HG03139 (cell line): ENCODE measurements around the gene RAPGEF6.
"Not testable (repeated sequence)": the region's sequence is repeated elsewhere in the genome, so short reads cannot be mapped to it uniquely, and the experiment has no call there.

Experiments
- ATAC-seq: cut with Tn5 transposase; IDR thresholded peaks from one replicate; pipeline ENCODE4 v1.9.1; 2021; ENCODE audit not compliant: unreplicated experiment

RAPGEF6 gene

GRCh38 chr5:131509801-131510200 is 125.2 kb downstream of the RAPGEF6 start:
- ATAC-seq: no peak

- ATAC-seq: no peak
Observed at GRCh38 chr5:131505237-131505908, 129.7 kb downstream of the RAPGEF6 start.

GRCh38 chr5:131496400-131496713 is 138.7 kb downstream of the RAPGEF6 start:
- peak; percentile 93 for ATAC-seq

- peak; percentile 25 for ATAC-seq
Observed at GRCh38 chr5:131495536-131496399, 139.3 kb downstream of the RAPGEF6 start.

GRCh38 chr5:131491749-131492148 is 143.3 kb downstream of the RAPGEF6 start:
- ATAC-seq: no peak

GRCh38 chr5:131488463-131488862 is 146.6 kb downstream of the RAPGEF6 start:
- ATAC-seq: peak; percentile 94

- not testable (repeated sequence) for ATAC-seq
Observed at GRCh38 chr5:131487371-131487770, 147.7 kb downstream of the RAPGEF6 start.

GRCh38 chr5:131482617-131483016 is 152.4 kb downstream of the RAPGEF6 start:
- ATAC-seq: no peak

GRCh38 chr5:131481569-131481968 is 153.5 kb downstream of the RAPGEF6 start:
- ATAC-seq: no peak

- ATAC-seq: no peak
Observed at GRCh38 chr5:131475541-131475941, 159.5 kb downstream of the RAPGEF6 start.

- ATAC-seq: no peak
Observed at GRCh38 chr5:131473731-131474130, 161.3 kb downstream of the RAPGEF6 start.

GRCh38 chr5:131466171-131466766 is 168.8 kb downstream of the RAPGEF6 start:
- no peak for ATAC-seq

GRCh38 chr5:131463656-131464055 is 171.4 kb downstream of the RAPGEF6 start:
- ATAC-seq: no peak

- ATAC-seq: no peak
Observed at GRCh38 chr5:131462454-131462853, 172.6 kb downstream of the RAPGEF6 start.

GRCh38 chr5:131461742-131462141 is 173.3 kb downstream of the RAPGEF6 start:
- no peak for ATAC-seq

- ATAC-seq: no peak
Observed at GRCh38 chr5:131460867-131461572, 174.0 kb downstream of the RAPGEF6 start.

- ATAC-seq: no peak
Observed at GRCh38 chr5:131460133-131460532, 174.9 kb downstream of the RAPGEF6 start.

GRCh38 chr5:131459216-131459615 is 175.8 kb downstream of the RAPGEF6 start:
- ATAC-seq: no peak

- no peak for ATAC-seq
Observed at GRCh38 chr5:131457193-131457592, 177.8 kb downstream of the RAPGEF6 start.

- no peak for ATAC-seq
Observed at GRCh38 chr5:131450941-131451340, 184.1 kb downstream of the RAPGEF6 start.

GRCh38 chr5:131441184-131441583 is 193.8 kb downstream of the RAPGEF6 start:
- ATAC-seq: no peak
